Measurements from ENCODE around the gene DENND1B.

Gene DENND1B, protein sequence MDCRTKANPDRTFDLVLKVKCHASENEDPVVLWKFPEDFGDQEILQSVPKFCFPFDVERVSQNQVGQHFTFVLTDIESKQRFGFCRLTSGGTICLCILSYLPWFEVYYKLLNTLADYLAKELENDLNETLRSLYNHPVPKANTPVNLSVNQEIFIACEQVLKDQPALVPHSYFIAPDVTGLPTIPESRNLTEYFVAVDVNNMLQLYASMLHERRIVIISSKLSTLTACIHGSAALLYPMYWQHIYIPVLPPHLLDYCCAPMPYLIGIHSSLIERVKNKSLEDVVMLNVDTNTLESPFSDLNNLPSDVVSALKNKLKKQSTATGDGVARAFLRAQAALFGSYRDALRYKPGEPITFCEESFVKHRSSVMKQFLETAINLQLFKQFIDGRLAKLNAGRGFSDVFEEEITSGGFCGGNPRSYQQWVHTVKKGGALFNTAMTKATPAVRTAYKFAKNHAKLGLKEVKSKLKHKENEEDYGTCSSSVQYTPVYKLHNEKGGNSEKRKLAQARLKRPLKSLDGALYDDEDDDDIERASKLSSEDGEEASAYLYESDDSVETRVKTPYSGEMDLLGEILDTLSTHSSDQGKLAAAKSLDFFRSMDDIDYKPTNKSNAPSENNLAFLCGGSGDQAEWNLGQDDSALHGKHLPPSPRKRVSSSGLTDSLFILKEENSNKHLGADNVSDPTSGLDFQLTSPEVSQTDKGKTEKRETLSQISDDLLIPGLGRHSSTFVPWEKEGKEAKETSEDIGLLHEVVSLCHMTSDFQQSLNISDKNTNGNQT

DNA sequence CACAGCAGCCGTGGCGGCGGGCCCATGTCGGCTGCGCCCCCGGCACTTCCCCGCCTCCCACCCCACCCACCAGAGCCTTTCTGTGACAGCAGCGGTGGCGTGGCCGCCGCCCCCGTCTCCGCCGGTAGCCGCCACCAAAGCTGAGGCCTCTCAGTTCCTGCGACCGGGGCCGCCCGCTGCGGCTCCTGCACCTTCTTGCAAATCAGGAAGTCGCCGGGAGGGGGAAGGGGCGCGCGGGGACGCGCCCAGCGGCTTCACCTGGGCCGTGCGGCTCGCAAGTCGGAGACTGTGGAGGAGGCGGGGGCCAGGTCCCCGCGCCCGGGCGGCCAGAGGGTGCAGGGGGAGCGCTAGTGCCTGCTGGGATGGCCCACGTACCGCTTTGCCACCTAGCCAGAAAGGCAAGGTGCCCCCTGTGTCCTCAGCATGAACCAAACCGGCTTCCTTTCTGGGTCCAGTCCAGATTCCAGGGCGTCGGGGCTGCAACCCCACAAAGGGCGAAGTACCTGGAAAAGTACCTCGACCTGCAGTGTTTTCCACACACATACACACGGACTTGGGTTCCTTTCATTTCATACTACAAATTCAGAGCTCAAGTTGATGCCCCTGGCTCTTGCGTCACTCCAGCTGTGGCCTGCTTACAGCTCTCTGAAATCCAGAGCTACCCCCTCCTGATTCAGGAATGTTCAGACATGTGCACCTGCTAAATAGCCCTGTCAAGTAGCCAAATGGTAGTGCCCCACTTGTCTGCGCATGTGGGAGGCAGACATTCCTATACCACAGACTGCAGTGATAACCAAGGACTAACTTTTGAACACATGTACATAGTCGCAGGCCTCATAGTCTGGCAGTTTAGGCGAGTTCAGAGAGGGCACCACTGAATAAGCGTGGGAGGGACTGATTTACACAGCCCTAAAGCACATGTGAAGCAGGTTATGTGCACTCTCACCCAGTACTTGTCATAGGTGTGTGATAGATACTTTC is at the start of gene DENND1B:
Gene DENND1B, minus strand, starts transcription at position 199 of the 981 bp plus-strand sequence. CDS start 325 bp downstream, outside the sequence.
- no peak for DNase-seq

DNA sequence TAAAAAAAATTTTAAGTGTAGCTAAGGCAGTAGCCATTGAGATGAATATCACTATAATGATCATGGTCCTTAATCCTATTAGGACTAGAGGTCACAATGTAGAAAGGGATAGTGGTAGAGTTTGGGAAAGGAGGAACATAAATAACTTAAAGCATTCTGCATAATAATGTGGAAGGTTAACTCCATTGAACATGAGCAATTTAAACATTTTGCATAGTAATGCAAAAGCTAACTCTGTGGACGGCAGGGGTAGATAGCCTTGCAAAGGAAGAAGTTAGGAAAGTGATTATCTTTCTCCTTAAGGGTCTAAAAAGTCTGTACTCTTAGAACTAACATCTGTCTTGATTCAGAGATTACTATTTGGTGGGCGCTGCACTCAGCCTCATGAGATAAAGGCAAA is 39.0 kb upstream of the DENND1B start:
- DNase-seq, result no peak

DNA sequence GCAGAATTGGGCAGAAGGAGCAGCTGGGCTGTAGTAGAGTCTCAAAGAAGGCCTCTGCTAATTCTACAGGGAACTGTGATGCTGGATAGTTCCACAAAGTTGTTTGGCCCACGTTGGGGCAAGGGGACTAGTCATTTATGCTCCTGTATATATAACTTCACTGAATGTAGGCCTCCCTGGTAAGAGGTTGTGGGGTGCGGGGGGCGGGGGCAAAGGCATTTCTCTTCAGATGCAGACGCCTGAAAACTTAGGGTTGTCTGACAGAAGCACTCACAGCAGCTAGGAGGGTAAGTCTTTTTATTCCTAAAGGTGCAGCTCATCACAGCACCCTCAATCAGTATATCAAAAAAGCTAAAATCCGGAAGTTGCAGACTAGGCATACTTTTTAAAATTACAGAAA is 38.5 kb upstream of the DENND1B start:
- no peak for DNase-seq

DNA sequence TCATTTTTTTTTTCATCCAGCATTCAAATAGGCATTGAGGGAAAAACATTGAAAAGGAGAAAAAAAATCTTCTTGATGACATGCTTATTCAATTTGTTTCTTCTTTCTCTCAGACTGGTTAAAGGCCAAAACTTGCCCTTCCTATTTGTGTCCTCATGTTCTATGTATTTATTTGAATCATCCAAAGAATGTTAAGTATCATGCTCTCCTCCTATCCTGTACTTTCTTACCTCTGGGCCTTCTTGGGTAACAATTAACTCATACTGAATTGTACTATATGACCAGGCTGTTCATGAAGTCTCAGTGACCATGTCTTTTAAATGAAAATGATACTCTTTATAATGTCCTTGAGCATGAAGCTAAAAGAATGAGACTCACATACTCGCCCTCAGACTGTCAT is 36.5 kb upstream of the DENND1B start:
- DNase-seq, result no peak

DNA sequence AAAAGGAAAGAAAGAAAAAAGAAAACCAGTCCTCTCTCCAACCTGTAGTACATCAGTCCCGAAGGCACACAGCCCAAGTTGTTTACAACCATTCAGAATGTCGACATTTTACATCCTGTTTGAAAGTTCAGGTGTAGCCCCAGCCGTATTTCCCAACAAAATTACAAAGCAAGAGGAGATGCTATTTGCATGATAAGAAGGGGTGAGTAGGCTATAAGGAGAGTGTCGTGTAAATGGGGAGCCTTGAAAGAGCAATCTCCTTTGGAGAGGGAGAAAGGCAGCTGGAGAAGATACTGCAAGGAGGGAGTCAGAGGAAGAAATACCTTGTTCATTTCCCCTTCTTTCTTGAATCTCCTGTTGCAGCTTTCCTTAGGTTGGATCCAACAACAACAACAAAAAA is 35.5 kb upstream of the DENND1B start:
- no peak for DNase-seq

DNA sequence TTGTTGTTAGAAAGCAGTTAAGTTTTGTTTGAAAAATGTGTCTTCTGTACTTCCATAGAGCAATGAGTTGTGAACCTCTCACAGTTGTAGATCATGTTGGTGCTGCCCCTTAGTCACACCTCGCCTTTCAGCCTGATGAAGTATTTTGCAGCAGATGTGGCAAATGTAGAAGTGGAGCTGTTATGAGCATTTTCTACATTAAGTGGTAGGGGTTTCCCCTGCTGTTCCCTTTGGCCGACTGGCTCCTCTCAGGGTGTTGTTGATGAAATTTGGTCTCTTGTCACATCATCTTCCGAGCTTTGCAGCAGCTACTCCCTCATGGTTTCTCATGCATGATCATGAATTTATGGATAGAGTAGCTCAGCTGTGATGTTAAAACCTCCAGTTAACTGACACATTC is 33.6 kb upstream of the DENND1B start:
- DNase-seq, result no peak

DNA sequence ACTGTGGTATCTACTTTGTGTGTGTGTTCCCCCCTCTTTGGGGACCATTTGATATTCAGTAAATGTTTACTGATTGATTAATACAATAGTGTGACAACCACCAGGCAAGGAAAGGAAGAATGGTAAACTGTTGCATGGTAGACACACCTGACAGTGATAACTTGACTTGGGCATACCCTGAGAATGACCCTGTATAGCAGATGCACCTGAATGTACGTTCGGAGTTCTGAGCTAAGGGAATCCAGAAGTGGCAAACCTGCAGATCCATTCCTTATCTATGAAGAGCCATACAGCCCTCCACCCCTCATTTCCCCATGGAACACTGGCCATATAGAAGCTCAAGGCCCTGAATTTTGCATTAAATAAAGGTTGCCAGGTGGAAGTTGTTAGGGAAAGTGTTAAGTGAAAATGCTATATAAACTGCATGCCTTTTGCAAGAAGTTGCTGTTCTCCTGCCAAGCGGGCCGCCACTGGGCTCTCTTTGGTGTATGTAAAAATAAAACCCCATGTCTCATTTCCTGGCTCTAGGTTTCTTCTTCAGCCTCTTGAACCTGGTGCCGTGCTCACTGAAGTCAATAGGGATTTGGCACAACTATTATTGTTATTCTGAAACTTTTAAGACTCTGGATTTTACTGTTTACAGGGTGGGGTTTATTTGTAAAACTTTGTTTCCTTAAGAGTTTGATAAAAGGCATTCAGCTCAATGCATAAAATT is 32.6 kb upstream of the DENND1B start:
- no peak for DNase-seq

DNA sequence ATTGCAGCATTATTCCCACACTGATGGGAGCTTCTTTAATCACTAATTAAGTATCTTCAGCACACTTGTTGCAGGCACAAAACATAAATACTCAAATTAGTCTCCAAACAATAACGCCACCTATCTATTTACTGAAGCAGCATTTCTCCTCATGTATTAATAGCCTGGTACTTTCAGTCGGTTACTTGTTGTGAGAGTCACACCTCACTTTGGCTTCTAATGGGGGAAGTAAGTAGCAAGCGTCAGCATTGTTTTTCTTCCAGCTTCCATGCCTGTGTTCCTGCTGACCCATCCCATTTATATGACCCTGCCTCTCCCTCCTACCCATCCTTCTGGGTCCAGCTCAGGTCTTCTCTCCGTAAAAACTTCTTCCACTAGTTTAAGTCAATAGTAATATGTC is 31.9 kb upstream of the DENND1B start:
- no peak for DNase-seq

DNA sequence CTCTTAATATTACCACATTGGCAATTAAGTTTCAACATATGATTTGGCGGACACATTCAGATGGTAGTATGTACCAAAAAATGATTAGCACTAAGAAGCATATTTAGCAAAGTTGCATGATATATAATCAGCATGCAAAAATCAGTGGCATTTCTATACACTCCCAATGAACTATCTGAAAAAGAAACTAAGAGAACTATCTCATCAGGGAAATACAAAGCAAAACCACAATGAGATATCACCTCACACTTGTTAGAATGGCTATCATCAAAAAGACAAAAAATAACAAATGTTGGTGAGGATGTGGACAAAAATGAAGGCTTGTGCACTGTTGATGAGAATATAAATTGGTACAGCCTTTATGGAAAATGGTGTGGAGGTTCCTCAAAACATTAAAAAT is 31.4 kb upstream of the DENND1B start:
- no peak for DNase-seq

DNA sequence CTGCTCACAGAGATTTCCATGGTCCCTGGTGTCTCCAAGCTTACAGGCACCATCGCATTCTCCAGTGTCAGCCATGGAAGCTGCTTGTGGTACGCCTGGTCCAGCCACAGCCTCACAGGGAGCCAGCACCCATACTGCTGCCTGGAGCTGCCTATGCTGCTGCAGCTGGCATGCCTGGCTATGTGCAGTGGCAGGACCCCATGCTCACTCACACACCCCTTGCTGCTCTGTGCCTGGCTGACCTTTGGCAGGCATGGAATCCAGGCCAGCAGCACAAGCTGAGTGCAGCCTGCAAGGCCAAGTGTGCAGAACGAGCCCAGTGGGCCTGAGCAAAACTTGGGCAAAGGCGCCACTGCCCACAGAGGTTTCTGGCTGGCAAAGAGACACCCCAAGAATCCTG is 26.4 kb upstream of the DENND1B start:
- DNase-seq, result no peak

DNA sequence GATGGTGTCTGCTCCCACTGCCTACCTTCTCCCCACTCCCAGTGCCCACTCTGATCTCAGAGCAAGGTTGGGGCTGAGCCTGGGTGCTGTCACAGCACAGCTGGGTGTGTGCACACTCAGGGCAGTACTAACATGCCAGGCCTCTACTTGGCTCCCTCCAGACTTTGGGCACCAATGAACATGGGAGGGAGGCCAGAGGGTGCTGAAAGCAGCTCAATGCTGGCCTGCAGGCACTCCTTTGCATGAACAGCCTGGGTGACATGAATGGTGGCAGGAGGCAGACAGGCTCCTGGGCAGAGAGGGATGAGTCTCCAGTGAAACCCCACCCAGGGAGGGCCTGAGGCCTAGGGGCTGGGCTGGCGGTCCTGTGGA is 25.8 kb upstream of the DENND1B start:
- no peak for DNase-seq

DNA sequence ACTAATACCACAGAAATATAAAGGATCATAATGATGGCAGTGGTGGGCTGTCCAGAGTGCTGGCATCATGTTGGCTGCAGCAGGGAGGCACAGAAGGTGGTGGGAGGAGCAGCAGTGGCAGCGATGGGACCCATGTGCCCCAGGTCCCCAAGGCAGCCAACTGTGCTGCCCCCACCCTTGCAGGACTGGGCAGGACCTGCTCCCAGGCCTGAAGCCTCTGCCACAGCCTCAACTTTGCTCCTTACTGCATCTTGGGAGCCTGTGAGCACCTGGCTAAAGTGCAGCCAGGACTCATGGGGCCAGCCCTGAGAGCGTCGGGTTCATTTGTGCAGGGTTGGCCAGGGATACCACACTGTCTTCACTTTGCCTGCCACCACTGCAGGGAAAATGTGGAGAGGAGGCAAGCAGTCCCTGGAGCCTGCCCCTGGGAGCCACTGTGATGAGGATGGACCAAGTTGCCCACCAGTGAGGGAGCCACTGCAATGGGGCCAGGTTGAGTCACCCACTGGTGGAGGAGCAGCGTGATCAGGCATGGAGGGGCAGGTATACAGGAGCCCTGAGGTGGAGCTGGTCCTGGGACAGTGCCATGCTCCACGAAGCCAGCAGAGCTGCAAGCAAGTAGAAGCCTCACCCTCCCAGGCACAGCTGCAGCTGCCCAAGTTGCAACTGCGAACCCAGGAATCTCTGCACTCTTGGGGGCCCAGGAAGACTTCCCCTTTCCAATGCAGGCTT is 25.3 kb upstream of the DENND1B start:
- no peak for DNase-seq

DNA sequence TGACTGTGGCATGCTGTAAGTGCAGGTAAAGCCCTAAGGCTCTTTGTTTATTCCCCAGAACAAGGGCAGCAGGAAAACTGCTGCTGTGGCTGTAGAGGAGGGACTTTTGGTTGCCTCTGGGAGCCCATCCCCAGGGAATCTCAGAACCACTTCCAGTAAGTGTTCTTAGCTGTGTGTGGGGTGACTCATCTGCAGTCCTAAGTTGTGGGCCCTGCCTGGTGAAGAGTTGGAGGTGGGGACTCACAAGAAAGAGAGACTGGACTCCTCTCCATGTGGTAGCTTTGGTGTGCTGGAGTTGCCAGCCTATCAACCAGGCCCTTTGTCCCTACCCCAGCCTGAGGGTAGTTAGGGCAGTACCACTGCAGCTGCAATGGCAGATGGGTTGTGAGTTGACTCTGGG is 24.0 kb upstream of the DENND1B start:
- DNase-seq, result peak; percentile 25

DNA sequence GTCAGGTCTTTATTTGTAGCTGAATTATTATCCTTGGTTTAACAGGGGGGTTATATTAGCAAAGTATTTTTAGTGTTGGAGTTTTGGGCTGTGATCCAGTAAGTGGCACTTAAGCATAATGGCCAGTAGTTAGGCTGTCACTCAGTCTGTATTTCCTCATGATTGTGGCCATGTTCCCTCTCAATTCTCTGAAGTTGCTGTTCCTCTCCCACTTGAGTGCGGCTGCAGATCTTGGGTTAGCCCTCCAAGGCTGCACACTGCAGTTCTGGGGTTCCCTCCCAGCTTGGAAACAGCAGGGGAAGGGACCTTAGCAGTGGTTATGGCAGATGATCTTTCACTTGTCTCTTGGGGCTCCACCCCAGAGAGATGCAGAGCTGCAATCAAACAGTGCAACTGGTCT is 23.2 kb upstream of the DENND1B start:
- DNase-seq, result peak; percentile 7

DNA sequence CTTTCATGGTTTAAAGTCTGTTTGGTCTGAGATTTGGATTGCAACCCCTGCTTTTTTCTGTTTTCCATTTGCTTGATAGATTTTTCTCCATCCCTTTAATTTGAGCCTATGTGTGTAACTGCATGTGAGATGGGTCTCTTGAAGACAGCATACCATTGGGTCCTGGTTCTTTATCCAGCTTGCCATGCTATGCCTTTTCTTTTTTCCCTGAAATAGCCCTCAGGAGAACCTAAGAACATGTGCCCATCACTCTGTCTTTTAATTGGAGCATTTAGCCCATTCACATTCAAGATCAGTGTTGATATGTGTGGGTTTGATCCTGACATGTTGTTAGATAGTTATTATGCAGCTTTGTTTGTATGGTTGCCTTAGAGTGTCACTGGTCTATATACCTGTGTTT is 21.7 kb upstream of the DENND1B start:
- no peak for DNase-seq

DNA sequence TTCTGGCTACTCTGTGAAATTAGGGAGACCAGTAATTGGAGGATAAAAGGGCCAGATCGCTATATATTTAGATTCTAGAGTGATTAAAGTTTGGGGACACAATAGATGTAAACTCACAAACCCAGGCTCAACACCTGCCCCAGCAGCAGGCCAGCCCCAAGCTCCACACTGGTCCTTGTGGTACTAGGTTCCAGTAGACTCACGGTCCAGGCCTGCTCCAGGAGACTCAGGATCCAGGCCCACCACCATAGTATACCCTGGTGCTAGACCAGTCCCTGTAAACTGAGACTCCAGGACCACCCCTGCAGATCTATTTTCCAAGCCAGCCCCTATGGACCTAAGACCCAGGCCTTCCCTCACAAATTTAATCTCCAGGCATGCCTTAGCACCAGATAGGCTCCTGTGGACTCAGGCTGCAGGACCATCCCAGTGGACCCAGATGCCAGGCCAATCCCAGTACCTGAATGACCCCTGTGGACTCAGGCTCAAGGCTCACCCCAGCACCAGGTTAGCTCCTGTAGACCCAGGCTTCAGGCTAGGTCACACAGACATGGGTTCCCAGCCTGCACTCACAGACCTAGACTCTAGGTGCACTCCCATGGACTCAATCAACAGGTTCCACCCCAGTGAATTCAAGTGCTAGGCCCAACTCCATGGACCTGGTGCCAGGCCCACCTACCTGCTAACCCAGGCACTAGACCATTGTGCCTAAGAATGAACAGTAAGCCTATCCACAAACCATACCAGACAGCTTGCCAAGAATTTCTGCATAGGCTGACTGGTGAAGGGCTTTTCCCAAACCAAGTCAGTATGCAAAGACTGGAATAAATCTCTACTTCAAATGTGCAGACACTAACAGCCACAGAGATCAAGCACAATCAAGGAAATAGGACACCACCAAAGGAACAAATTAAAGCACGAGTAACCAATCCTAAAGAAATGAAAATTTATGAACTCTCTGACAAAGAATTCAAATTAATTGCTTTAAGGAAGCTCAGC is 13.8 kb upstream of the DENND1B start:
- no peak for DNase-seq

DNA sequence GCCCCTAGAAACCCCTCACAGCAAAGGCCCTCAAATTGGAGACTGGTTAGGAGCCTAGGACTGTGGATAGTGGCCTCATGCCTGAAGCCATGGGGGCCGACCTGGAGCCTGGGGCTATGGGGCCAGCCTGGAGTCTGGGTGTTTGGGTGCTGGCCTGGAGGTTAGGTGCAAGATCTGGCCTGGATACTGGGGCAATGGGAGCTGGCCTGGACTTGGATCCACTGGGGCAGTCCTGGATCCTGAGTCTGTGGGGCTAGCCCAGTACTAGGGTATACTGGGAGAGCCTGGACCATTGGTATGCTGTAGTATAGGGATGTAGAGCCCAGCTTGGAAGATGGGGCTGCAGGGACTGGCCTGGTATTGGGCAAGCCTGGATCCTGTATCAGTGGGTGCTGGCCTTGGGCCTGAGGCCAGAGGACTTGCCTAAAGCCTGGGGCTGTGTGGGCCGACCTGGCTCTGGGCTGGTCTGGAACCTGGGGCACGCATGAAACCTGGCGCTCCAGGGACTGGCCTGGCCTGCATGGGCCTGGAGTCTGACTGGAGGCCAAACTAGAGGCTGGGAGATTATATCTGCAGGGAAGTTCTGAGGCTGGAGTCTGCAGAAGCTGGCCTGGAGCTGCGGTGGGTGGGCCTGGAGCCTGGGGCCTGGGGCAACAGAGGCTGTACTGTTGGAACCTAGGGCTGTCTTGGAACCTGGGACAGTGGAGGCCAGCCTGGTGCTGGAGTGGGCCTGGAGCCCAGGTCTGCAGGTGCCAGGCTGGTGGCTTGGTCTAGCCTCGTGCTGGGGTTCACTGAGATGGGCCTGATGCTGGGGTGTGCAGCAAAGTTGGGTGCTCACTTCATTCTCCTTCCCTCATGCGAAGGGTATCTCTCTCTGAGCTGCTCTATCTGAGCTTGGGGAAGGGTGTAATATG is 12.6 kb upstream of the DENND1B start:
- DNase-seq, result no peak

DNA sequence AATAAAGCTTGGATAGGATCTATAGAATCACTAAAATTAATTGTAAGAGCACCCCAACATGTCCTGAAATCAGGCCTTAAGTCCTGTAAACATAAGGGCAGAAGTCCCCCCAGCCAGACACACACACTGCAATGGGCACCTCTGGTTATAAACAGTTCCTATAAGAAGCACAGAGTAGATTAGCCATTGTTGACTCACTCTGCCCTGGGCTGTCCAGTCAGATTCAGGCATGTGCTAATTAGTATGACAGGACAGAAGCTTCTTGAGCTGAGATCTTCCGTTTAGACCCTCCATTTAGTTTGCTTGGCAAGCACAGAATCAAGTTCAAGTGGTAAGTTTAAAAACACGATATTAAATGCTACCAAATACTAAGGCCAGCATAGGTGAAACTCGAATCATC is 11.8 kb upstream of the DENND1B start:
- DNase-seq, result no peak

DNA sequence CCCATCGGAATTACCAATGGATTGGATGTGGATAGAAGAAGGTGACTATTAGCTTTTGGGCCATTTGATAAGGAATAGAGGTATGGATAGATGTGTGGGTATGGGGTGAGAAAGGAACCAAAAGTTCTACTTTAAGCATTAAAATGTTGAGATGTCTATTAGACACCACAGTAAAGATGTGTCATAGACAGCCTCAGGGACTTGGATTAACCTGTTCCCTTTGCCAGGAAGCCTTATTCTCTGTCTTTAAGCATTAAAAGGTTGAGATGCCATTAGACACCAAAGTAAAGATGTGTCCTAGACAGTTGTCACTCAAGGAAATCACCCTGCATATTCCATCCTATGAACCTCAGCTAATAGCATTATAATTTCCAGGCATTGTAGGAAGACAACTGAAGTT is 11.0 kb upstream of the DENND1B start:
- no peak for DNase-seq

All from NCI-H1436 treated with DMSO at 0.1 percent for 48 hours (cell line).